Body of pancreas (tissue), 4 donors: Measurements from ENCODE around the gene PHACTR3.

Source experiments
- CTCF ChIP-seq, 7 experiments: fragments of 450-650 bp in 4 of 7; fragments of 200-600 bp in 3 of 7; sonication (generic) in 3 of 7; IDR thresholded peaks; one replicate each; pipeline ENCODE4 v1.5.1; 2016 to 2019; ENCODE audit warnings: antibody characterized with exemption in 7 of 7
- POLR2A ChIP-seq, 3 donors: fragments of 450-650 bp; IDR thresholded peaks; one replicate each; pipeline ENCODE4 v1.6.1; 2016; ENCODE audit warnings: antibody characterized with exemption in 3 of 3, mild to moderate bottlenecking in 2 of 3

GRCh38 chr20:59613861-59614260 is 9.5 kb downstream of the PHACTR3 start:
- TF ChIP-seq CTCF (IDR thresholded peaks at IDR 0.05), result no peak
- TF ChIP-seq POLR2A (IDR thresholded peaks at IDR 0.05), result no peak
